ENCODE measurements around the gene APLNR.
"Not testable (repeated sequence)": the region's sequence is repeated elsewhere in the genome, so short reads cannot be mapped to it uniquely, and the experiment has no call there.

Gene APLNR

GRCh38 chr11:57237204-57237681 is at the start of gene APLNR:
APLNR (minus strand) TSS chr11:57237250; CDS start chr11:57237004, 246 bp downstream.
- DNase-seq = no peak

- no peak for DNase-seq
Observed at GRCh38 chr11:57283231-57283990, 46.4 kb upstream of the APLNR start.

GRCh38 chr11:57281546-57281945 is 44.5 kb upstream of the APLNR start:
- not testable (repeated sequence) for DNase-seq

GRCh38 chr11:57279116-57279515 is 42.1 kb upstream of the APLNR start:
- no peak for DNase-seq

GRCh38 chr11:57278721-57279095 is 41.7 kb upstream of the APLNR start:
- no peak for DNase-seq

GRCh38 chr11:57277845-57278720 is 41.0 kb upstream of the APLNR start:
- peak in 1 of 2 experiments; percentile 21 for DNase-seq

- no peak for DNase-seq
Observed at GRCh38 chr11:57276971-57277675, 40.1 kb upstream of the APLNR start.

- no peak for DNase-seq
Observed at GRCh38 chr11:57276169-57276970, 39.3 kb upstream of the APLNR start.

- DNase-seq = no peak
Observed at GRCh38 chr11:57275582-57275981, 38.5 kb upstream of the APLNR start.

GRCh38 chr11:57274904-57275498 is 38.0 kb upstream of the APLNR start:
- no peak for DNase-seq

- no peak for DNase-seq
Observed at GRCh38 chr11:57273448-57274058, 36.5 kb upstream of the APLNR start.

- no peak for DNase-seq
Observed at GRCh38 chr11:57269571-57270021, 32.5 kb upstream of the APLNR start.

- DNase-seq = no peak
Observed at GRCh38 chr11:57266157-57266556, 29.1 kb upstream of the APLNR start.

GRCh38 chr11:57263351-57263750 is 26.3 kb upstream of the APLNR start:
- no peak for DNase-seq

GRCh38 chr11:57262157-57262556 is 25.1 kb upstream of the APLNR start:
- DNase-seq = no peak

GRCh38 chr11:57260937-57261783 is 24.1 kb upstream of the APLNR start:
- no peak for DNase-seq

- DNase-seq = no peak
Observed at GRCh38 chr11:57256119-57256518, 19.1 kb upstream of the APLNR start.

- no peak for DNase-seq
Observed at GRCh38 chr11:57255618-57256017, 18.6 kb upstream of the APLNR start.

GRCh38 chr11:57254631-57255030 is 17.6 kb upstream of the APLNR start:
- no peak for DNase-seq

GRCh38 chr11:57251491-57252104 is 14.5 kb upstream of the APLNR start:
- DNase-seq = no peak
